ENCODE measurements around the gene KCNT2.
"Not testable (repeated sequence)": the region's sequence is repeated elsewhere in the genome, so short reads cannot be mapped to it uniquely, and the experiment has no call there.

KCNT2 gene

DNA sequence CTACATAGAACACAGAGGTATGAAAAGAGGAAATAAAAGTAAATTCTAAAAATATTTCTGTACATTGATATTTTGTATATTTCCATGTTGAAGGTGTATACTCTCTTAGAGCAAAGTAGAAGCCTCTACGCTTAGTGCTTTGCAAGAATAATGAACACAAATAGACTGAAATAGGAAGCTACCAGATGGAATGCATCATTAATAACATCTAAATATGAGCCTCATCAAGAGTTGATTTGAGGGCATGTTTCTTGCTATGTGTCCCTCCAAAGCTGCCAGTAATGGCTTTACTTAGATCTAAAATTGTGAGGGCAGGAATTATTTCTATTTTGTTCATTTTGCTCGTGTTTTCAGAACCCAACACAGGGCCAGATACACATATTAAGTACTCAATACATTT lies 94.4 kb downstream of the KCNT2 start:
- no peak for DNase-seq (ENCODE audit: low spot score)

DNA sequence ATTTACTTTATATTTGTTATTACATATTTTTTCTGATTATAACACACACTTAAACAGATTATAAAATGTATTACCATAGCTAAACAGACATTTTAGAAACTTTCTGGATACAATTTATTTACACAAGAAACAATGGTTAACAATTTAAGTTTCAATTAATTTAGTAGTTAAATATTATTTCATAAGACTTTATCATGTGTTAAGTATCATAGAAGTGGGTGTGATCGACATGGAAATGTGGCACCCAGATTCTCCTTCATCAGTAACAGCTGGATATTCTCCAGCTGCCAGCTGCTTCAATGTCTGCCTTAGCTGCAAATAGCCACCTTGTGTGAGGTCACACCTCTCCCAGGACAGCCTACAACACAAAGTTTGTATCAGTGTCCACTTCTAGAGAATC lies 97.8 kb downstream of the KCNT2 start:
- no peak for DNase-seq (ENCODE audit: low spot score)

DNA sequence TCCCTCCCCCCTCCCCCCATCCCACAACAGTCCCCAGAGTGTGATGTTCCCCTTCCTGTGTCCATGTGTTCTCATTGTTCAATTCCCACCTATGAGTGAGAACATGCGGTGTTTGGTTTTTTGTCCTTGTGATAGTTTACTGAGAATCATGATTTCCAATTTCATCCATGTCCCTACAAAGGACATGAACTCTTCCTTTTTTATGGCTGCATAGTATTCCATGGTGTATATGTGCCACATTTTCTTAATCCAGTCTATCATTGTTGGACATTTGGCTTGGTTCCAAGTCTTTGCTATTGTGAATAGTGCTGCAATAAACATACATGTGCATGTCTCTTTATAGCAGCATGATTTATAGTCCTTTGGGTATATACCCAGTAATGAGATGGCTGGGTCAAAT lies 104.0 kb downstream of the KCNT2 start:
- not testable (repeated sequence) for DNase-seq (ENCODE audit: low spot score)

DNA sequence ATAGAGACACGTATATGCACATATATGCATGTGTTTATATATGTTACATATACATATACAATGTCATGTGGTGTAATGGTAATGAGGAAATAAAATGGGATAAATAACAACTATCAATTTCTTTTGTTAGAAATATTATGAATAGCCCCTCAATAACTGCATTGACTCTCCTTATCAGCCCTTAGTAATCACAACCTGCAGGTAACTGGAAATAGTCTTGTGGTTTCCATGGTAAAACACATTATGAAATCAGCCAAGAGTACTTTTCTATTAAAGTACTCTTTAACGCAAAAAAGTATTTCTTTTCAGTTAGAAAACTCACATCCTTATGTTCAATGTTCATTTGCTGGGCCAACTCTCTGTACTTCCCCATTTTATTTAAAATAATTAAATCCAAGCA lies 105.8 kb downstream of the KCNT2 start:
- DNase-seq (ENCODE audit: low spot score): no peak

GRCh38 chr1:196501760-196502428 lies 106.3 kb downstream of the KCNT2 start:
- no peak for DNase-seq (ENCODE audit: low spot score)

DNA sequence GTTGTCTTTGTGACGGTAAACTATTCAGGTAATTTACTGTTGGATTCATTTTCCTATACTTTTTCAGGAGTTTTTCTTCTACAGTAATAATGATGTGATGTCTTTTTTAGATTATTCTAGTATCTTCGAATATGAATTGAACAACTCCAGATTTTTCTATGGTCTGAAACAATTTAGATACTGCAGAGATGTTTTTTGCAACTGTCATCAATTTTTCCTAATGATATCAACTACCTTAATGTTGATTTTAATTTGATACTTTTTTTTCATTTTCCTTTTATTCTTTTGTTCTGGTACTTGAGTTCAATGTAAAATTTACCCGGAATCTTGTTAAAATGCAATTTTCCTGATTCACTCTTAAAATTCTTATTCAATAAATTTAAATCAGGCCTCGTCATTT lies 110.4 kb downstream of the KCNT2 start:
- no peak for DNase-seq (ENCODE audit: low spot score)

GRCh38 chr1:196494766-196495165 lies 113.5 kb downstream of the KCNT2 start:
- DNase-seq (ENCODE audit: low spot score): no peak

- no peak for DNase-seq (ENCODE audit: low spot score)
These were observed 114.4 kb downstream of the KCNT2 start for GRCh38 chr1:196493881-196494280.

DNA sequence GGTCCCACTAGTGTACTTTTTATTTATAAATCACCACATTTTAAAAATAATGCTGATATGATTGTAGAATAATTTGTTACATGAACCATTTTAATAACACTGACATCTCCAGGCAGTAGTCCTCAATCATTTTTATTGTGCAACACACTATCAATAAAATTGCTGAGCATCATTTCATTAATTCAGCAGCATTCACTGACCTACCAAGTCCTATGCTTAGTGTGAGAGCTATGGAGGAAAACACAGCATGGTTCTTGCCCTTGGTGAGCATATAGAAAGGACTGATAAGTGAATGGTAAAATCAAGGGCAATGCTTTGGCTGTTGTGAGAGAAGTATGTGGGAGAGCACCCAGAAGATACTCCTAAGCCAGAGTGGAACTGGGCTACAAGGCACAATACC lies 119.7 kb downstream of the KCNT2 start:
- no peak for DNase-seq (ENCODE audit: low spot score)

DNA sequence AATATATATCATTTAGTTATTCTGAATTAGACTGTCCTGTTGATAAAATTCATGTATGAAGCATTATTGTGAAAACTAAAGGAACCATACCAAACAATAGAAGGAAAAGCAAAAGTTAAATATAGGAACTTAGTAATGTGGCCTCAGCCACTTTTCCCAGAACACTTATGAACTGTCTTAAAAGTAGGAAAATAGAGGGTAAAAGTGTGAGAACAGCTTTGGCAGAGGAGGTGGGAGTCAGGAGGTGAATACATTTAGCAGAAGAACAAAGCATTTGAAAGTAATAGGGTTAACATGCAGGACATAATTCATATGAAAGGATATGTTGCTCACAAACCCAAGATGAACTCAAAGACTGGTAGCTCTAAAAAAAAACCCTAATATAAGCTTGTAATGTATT lies 121.9 kb downstream of the KCNT2 start:
- DNase-seq (ENCODE audit: low spot score): no peak

DNA sequence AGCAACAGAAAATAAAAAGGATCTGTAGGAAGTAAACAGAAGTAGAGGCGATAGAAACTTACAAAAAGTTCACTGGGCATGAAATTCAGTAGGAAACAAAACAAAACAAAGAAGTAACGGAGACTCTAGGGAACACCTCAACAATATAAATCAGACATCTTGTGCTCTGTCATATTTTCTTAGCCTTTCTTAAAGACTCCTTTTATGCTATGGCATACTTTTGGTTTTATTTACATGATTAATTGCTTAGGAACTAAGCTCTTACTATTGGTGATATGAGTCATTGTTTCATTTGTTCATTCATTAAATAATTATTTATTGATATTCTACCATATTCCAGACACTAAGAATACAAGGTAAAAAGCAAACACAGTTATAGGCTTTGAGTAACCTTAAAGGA lies 126.6 kb downstream of the KCNT2 start:
- no peak for DNase-seq (ENCODE audit: low spot score)

- no peak for DNase-seq (ENCODE audit: low spot score)
These were observed 131.0 kb downstream of the KCNT2 start for GRCh38 chr1:196477262-196477661.

GRCh38 chr1:196467230-196467925 lies 140.9 kb downstream of the KCNT2 start:
- DNase-seq (ENCODE audit: low spot score): no peak

- no peak for DNase-seq (ENCODE audit: low spot score)
These were observed 141.6 kb downstream of the KCNT2 start for GRCh38 chr1:196466654-196467053.

DNA sequence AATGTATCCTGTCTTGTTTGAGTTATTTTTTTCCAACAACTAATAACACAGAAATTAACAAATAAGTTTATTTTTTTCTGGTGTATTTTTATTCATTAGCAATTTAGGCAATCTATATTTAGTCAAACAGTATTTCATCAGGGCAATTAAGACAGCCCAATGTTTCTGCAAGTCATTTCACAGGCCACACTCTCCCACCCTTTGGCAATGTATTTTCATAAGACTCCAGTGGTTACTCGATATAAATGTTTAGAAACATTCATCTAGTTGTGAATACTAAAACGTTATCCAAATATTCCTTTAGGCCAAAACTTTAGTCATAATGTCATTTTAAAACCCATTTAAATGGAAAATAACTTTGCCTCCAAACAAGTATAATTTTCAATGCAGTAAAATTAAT lies 142.1 kb downstream of the KCNT2 start:
- DNase-seq (ENCODE audit: low spot score): no peak

DNA sequence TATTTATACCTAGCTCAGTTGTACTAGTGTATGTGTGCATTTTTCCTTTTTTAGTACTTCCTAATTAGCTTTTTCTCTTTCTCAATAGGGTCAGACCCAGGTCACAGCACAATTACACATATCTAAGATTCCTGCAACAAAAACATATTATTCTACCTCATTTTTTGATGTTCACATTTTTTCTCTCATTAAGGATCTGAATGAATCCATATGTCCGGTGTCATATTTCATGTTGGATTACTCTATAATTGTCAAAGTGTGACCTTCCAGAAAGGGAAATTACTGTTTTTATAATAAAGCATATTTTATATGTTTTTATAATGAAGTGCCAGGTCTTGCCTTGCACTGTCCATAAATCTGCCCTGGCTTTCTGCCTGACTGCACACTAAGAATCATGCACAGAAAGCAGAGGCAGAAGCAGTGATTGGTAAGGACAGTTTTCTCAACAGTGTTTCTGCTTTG lies 143.7 kb downstream of the KCNT2 start:
- no peak for DNase-seq (ENCODE audit: low spot score)

DNA sequence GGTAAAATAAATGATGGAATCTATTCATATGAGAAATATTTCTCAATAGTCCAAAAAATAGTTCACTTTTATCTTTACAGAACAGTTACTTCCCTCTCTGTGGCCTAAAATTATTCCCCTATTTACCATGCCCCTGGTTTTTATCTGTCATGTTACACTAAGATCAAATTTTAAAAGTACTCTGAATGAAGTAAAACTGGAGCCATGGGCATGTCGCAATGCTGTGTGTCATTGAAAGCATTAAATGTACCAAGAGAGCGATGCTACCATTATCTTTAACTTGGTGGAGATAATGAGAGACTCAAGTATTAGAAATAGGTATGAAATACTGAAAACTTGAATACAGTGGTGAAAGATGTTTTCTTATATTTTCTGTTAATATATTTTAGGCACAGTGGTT lies 146.2 kb downstream of the KCNT2 start:
- DNase-seq (ENCODE audit: low spot score): no peak

GRCh38 chr1:196461521-196461920 lies 146.7 kb downstream of the KCNT2 start:
- DNase-seq (ENCODE audit: low spot score): no peak

GRCh38 chr1:196459383-196459782 lies 148.9 kb downstream of the KCNT2 start:
- DNase-seq (ENCODE audit: low spot score): no peak

- no peak for DNase-seq (ENCODE audit: low spot score)
These were observed 153.4 kb downstream of the KCNT2 start for GRCh38 chr1:196454792-196455191.

DNA sequence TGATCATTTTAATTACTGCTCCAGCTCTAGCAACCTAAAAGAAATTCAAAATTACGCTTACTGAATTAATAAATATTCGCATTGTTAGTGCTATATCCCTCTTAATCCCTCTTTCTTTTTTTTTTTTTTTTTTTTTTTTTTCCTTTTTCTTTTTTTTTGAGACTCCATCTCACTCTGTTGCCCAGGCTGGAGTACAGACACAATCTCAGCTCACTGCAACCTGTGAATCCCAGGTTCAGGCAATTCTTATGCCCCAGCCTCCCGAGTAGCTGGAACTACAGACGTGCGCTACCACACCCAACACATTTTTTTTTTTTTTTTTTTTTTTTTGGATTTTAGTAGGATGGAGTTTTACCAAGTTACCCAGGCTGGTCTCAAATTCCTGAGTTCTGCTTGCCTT lies 157.1 kb downstream of the KCNT2 start:
- no peak for DNase-seq (ENCODE audit: low spot score)

GRCh38 chr1:196450143-196451095 lies 157.8 kb downstream of the KCNT2 start:
- no peak for DNase-seq (ENCODE audit: low spot score)

DNA sequence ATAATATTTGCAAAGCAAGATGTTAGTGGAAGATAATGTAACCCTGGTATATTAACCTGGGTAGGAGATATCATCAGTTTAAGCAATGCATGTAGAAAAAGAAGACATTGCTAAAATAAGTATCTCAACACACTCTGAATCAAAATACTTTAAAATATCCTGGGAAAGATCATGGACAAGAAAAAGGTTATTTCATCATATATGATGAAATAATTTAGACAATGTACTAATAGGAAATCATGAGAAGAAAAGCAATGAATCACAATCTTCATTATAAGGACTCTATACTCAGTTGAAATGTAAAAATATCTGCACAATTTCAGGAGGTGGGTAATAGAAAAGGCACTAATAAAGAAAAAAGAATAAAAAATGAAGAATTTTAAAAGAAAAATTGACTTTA lies 158.8 kb downstream of the KCNT2 start:
- no peak for DNase-seq (ENCODE audit: low spot score)

Data from pons (tissue), 1 donor.